NCI-H2081 treated with DMSO at 0.1 percent for 48 hours (cell line): ENCODE results near the gene CCL25.

Experiments
- DNase-seq: peaks from one replicate; lab custom pipeline; 2025; lab: John Stamatoyannopoulos, UW

The CCL25 gene

DNA sequence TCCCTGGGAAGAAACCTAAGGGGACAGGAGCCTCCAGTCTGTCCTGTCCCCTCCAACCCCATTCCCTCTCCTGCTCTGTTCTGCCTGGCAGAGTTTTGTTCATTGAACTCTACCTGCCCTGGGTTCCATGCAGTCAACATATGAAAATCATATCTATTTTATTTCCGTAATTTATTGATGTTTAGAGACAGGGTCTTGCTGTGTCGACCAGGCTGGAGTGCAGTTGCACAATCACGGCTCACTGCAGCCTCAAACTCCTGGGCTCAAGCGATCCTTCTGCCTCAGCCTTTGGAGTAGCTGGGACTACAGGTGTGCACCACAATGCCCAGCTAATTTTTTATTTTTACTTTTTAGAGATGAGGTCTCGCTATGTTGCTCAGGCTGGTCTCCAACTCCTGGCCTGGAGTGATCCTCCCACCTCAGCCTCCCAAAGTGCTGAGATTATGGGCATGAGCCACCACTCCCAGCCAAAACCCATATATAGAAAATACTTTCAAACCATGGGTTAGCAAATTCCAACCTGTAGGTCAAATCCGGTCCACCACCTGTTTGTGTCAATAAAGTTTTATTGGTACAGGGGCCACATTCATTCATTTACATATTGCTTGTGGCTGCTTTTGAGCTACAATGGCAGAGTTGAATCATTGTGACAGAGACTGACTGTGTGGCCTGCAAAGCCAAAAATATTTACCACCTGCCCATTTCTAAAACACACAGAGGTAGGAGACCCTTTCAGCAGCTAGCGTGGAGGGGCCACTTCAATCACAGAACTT, 57.5 kb downstream of the CCL25 start:
- no peak for DNase-seq

GRCh38 chr19:8110931-8111330, 58.4 kb downstream of the CCL25 start:
- DNase-seq: no peak

DNA sequence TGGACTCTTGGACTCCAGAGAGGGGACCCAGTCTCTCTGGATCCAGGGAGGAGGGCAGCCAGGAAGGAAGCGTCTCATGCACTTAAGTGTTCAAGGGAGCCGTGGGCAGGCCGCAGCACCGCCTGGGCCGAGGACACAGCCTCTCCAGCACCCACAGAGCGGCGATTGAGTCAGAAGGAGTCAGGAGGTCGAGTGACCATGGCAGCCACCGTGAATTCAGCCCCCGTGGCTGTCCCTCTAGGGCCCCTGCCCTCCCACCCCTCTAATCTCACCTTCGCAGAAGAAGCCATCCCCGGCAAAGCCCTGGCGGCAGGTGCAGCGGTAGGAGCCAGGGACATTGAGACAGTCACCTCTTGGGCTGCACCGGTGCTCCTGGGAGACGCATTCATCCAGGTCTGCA, 58.8 kb downstream of the CCL25 start:
- no peak for DNase-seq
